Osteoblast (primary cell): ENCODE measurements around the gene SLC25A22. TPM values are rescaled to one million over a fixed set of nuclear protein-coding genes. Genes with fewer than 3 reads are reported as not detected.

Experiments used
- DNase-seq: peaks from one replicate; pipeline ENCODE4 v3.0.0; 2011; ENCODE audit warnings: low spot score, mixed read lengths; ENCODE audit not compliant: insufficient read length; ENCODE audit errors: missing footprints
- H2AFZ ChIP-seq: 2 replicates; pipeline ENCODE4 v1.6.0; 2011; ENCODE audit warnings: mild to moderate bottlenecking, low read length
- H3K27ac ChIP-seq: 2 replicates; pipeline ENCODE4 v1.5.1; 2011; ENCODE audit warnings: mild to moderate bottlenecking, low read depth, low read length, moderate library complexity
- H3K27me3 ChIP-seq: 2 replicates; pipeline ENCODE4 v1.6.0; 2012; ENCODE audit warnings: mild to moderate bottlenecking, control low read depth, inconsistent platforms, low read length, moderate library complexity; ENCODE audit not compliant: insufficient read depth
- H3K36me3 ChIP-seq: 2 replicates; pipeline ENCODE4 v1.5.1; 2011; ENCODE audit warnings: mild to moderate bottlenecking, low read length, control low read depth, moderate library complexity; ENCODE audit not compliant: insufficient read depth
- H3K4me1 ChIP-seq: 2 replicates; pipeline ENCODE4 v1.5.1; 2011; ENCODE audit warnings: mild to moderate bottlenecking, low read length, control low read depth, moderate library complexity; ENCODE audit not compliant: insufficient read depth
- H3K4me2 ChIP-seq: 2 replicates; pipeline ENCODE4 v1.6.0; 2011; ENCODE audit warnings: mild to moderate bottlenecking, low read length; ENCODE audit not compliant: insufficient read depth
- H3K4me3 ChIP-seq: fragments of 200-600 bp; sonication (generic); 3 replicates; pipeline ENCODE4 v1.5.1; 2012; ENCODE audit warnings: mild to moderate bottlenecking, low read length, inconsistent platforms; ENCODE audit not compliant: insufficient read depth
- H3K79me2 ChIP-seq: 2 replicates; pipeline ENCODE4 v1.6.0; 2012; ENCODE audit warnings: mild to moderate bottlenecking, low read length, control low read depth, inconsistent platforms; ENCODE audit not compliant: insufficient read depth
- H3K9me3 ChIP-seq: 2 replicates; pipeline ENCODE4 v1.5.1; 2011; ENCODE audit warnings: low read depth, low read length, control low read depth
- H4K20me1 ChIP-seq: 2 replicates; pipeline ENCODE4 v1.6.0; 2012; ENCODE audit warnings: mild to moderate bottlenecking, low read length, control low read depth; ENCODE audit not compliant: insufficient read depth
- CTCF ChIP-seq: IDR thresholded peaks from 2 replicates; pipeline ENCODE4 v1.5.1; 2011; ENCODE audit warnings: mild to moderate bottlenecking, low read depth, low read length, moderate library complexity; ENCODE audit errors: extremely low read depth
- total RNA-seq: library from RNA; depleted of rRNA; stranded (reverse); fragments of >200 nt; gene quantifications from 2 replicates; pipeline ENCODE4 v1.2.3, GENCODE V29; 2012

The SLC25A22 gene
- total RNA-seq, 1 donor, result 9.0 TPM

GRCh38 chr11:782264-783174, 15.6 kb downstream of the SLC25A22 start:
- Histone ChIP-seq H3K36me3 (peaks cover 10% of the 10 kb centered on the region), H3K9me3 (no peaks in the 10 kb centered on the region), H3K27me3 (no peaks in the 10 kb centered on the region), H3K4me3 (no peak overlapping the region), H3K79me2 (peaks cover 35% of the 10 kb centered on the region), H3K4me1 (peaks cover 10% of the 10 kb centered on the region), H3K27ac (no peak overlapping the region), H3K4me2 (no peak overlapping the region), H4K20me1 (peaks cover 18% of the 10 kb centered on the region), H2AFZ (no peak overlapping the region)
- no peak for DNase-seq
- TF ChIP-seq CTCF, result no peak

GRCh38 chr11:779955-780532, 18.0 kb downstream of the SLC25A22 start:
- Histone ChIP-seq H4K20me1 (peaks cover 31% of the 10 kb centered on the region), H2AFZ (no peak overlapping the region), H3K27me3 (no peaks in the 10 kb centered on the region), H3K36me3 (peaks cover 10% of the 10 kb centered on the region), H3K4me1 (peaks cover 24% of the 10 kb centered on the region), H3K4me2 (no peak overlapping the region), H3K4me3 (no peak overlapping the region), H3K9me3 (no peaks in the 10 kb centered on the region), H3K79me2 (peaks cover 55% of the 10 kb centered on the region), H3K27ac (no peak overlapping the region)
- TF ChIP-seq CTCF, result no peak
- no peak for DNase-seq

- TF ChIP-seq CTCF, result no peak
- H2AFZ ChIP-seq, result no peak overlapping the region
- no peak overlapping the region for H3K4me3 ChIP-seq
- H3K27me3 ChIP-seq, result no peaks in the 10 kb centered on the region
- H3K27ac ChIP-seq, result no peak overlapping the region
- peaks cover 11% of the 10 kb centered on the region for H3K36me3 ChIP-seq
- H4K20me1 ChIP-seq, result peaks cover 38% of the 10 kb centered on the region
- H3K4me1 ChIP-seq, result peaks cover 26% of the 10 kb centered on the region
- H3K4me2 ChIP-seq, result no peak overlapping the region
- no peak for DNase-seq
- H3K9me3 ChIP-seq, result no peaks in the 10 kb centered on the region
- H3K79me2 ChIP-seq, result peaks cover 63% of the 10 kb centered on the region
These were observed 18.8 kb downstream of the SLC25A22 start for GRCh38 chr11:778976-779954.
